Central memory CD8-positive, alpha-beta T cell (primary cell): ENCODE measurements around the gene LNX2.
A peak's percentile ranks its signal among the peaks of the same experiment; 100 is the strongest.

Experiments
- ATAC-seq: fragments of 150-1000 bp; cut with Tn5 transposase; replicated peaks from 2 replicates; pipeline ENCODE4 v1.10.0; 2022; ENCODE audit warnings: mild to moderate bottlenecking, moderate FRiP score, moderate number of reproducible peaks; ENCODE audit not compliant: poor library complexity, severe bottlenecking; ENCODE audit errors: extremely low read depth
- DNase-seq, 2 donors: peaks; one replicate each; pipeline ENCODE4 v3.0.0; 2021; ENCODE audit warnings: low spot score in 2 of 2
- H3K27ac Mint-ChIP-seq: one replicate; pipeline ENCODE4 v1.8.0; 2022; ENCODE audit warnings: low read depth, mild to moderate bottlenecking, moderate library complexity, mixed read lengths
- H3K27me3 Mint-ChIP-seq: one replicate; pipeline ENCODE4 v1.8.0; 2022; ENCODE audit warnings: mixed read lengths
- H3K36me3 Mint-ChIP-seq: one replicate; pipeline ENCODE4 v1.8.0; 2022; ENCODE audit warnings: mild to moderate bottlenecking, moderate library complexity, mixed read lengths; ENCODE audit not compliant: insufficient read depth
- H3K4me1 Mint-ChIP-seq: one replicate; pipeline ENCODE4 v1.8.0; 2022; ENCODE audit warnings: mixed read lengths
- H3K4me3 Mint-ChIP-seq: one replicate; pipeline ENCODE4 v1.8.0; 2022; ENCODE audit warnings: mild to moderate bottlenecking, moderate library complexity, mixed read lengths
- H3K9me3 Mint-ChIP-seq: one replicate; pipeline ENCODE4 v1.8.0; 2022; ENCODE audit warnings: mixed read lengths

The LNX2 gene

GRCh38 chr13:27654816-27655215 lies 34.5 kb upstream of the LNX2 start:
- Mint-ChIP-seq H3K27me3 (no peaks in the 10 kb centered on the region), H3K27ac (no peak overlapping the region), H3K36me3 (peaks cover 11% of the 10 kb centered on the region), H3K4me1 (peaks cover 6% of the 10 kb centered on the region), H3K4me3 (no peak overlapping the region), H3K9me3 (no peaks in the 10 kb centered on the region)
- DNase-seq (no peak), ATAC-seq (no peak)

GRCh38 chr13:27654059-27654458 lies 33.7 kb upstream of the LNX2 start:
- H3K27me3 Mint-ChIP-seq: no peaks in the 10 kb centered on the region
- ATAC-seq: no peak
- no peak for DNase-seq
- H3K27ac Mint-ChIP-seq: no peak overlapping the region
- H3K36me3 Mint-ChIP-seq: peaks cover 15% of the 10 kb centered on the region
- H3K9me3 Mint-ChIP-seq: no peaks in the 10 kb centered on the region
- H3K4me1 Mint-ChIP-seq: peaks cover 6% of the 10 kb centered on the region
- H3K4me3 Mint-ChIP-seq: no peak overlapping the region

DNA sequence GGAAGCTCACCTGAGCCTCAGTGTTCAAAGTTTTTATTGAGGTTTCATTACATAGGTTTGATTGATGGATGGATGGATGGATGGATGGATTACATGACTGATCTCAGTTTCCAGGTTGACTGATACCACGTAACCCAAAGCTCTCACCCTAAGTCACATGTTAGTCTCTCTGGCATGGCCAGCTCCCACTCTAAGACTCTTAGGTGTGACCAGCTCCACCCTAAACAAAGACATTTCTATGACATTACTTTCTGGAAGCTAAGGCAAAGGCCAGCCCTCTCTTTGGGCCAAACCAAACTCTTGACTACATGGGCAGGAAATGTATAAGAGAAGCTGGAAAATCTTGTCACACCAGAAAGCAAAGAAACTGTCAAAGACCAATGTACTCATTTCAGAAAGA lies 30.0 kb upstream of the LNX2 start:
- H3K27me3 Mint-ChIP-seq: no peaks in the 10 kb centered on the region
- H3K27ac Mint-ChIP-seq: no peak overlapping the region
- H3K9me3 Mint-ChIP-seq: no peaks in the 10 kb centered on the region
- H3K36me3 Mint-ChIP-seq: peaks cover 17% of the 10 kb centered on the region
- DNase-seq: no peak
- no peak for ATAC-seq
- no peak overlapping the region for H3K4me3 Mint-ChIP-seq
- H3K4me1 Mint-ChIP-seq: peaks cover 8% of the 10 kb centered on the region

DNA sequence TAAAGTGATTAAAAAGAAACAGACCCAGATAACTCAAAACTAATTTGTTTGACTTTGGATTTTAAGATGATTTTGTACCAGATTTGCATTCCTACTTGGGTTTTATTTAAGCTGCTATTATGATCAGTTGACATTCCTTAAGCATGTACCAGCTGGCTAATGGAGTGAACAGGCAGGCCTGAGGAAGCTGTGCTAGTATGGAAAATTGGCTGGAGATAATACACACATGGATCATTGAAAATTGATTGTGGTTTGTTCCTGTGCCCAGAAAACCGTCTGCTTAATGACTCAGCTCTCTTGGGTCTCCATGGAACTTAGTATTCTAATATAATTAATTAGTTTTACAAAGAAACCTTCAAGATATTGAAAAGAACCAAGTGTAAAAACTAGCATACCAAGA lies 24.0 kb upstream of the LNX2 start:
- H3K4me1 Mint-ChIP-seq: peaks cover 43% of the 10 kb centered on the region
- H3K27ac Mint-ChIP-seq: no peak overlapping the region
- no peaks in the 10 kb centered on the region for H3K9me3 Mint-ChIP-seq
- H3K4me3 Mint-ChIP-seq: no peak overlapping the region
- H3K27me3 Mint-ChIP-seq: no peaks in the 10 kb centered on the region
- no peak for ATAC-seq
- H3K36me3 Mint-ChIP-seq: peaks cover 9% of the 10 kb centered on the region
- no peak for DNase-seq

DNA sequence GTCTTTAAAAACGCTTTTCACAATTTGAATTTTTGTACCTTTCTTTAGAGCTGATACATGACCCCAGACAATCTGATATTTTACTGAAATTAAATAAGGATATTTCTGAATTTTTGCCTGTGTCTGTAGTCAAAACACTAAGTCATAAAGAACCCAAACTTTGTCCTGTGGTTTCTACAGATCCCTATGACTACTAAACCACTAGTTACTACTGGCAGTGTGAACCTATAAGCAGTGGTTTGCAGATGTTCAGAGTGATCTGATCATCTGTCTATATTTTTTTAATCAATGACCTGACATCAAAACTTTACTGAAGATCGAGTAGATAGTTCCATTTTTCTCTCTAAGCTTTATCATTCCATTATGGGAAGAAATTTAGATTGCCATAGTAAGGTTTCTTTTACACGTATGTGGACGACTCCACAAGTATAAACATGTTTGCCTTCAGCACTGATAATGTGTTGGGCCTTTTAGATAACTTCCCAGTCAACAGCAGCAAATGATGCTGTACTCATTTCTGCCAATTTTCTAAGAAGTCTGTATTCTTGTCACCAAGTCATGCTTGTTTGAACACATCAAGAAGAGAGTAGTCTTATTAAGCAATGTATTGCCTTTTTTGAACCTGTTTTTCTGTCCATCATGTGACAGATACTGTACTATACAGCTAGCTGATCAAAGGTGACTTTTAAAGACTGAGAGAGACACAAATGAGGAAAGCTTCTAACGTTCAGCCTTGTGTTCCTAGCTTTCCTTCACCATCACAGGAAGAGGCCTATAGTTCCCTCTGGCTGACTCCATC lies 23.2 kb upstream of the LNX2 start:
- H3K4me3 Mint-ChIP-seq: no peak overlapping the region
- ATAC-seq: no peak
- no peaks in the 10 kb centered on the region for H3K27me3 Mint-ChIP-seq
- peaks cover 6% of the 10 kb centered on the region for H3K36me3 Mint-ChIP-seq
- DNase-seq: no peak
- H3K9me3 Mint-ChIP-seq: no peaks in the 10 kb centered on the region
- peak overlapping the region; percentile 47 for H3K27ac Mint-ChIP-seq
- H3K4me1 Mint-ChIP-seq: peaks cover 51% of the 10 kb centered on the region

- no peak overlapping the region for H3K4me3 Mint-ChIP-seq
- ATAC-seq: no peak
- H3K4me1 Mint-ChIP-seq: peaks cover 62% of the 10 kb centered on the region
- H3K36me3 Mint-ChIP-seq: peaks cover 6% of the 10 kb centered on the region
- DNase-seq: no peak
- peak overlapping the region; percentile 47 for H3K27ac Mint-ChIP-seq
- H3K9me3 Mint-ChIP-seq: no peaks in the 10 kb centered on the region
- H3K27me3 Mint-ChIP-seq: no peaks in the 10 kb centered on the region
Observed at GRCh38 chr13:27641711-27642502, 21.6 kb upstream of the LNX2 start.

DNA sequence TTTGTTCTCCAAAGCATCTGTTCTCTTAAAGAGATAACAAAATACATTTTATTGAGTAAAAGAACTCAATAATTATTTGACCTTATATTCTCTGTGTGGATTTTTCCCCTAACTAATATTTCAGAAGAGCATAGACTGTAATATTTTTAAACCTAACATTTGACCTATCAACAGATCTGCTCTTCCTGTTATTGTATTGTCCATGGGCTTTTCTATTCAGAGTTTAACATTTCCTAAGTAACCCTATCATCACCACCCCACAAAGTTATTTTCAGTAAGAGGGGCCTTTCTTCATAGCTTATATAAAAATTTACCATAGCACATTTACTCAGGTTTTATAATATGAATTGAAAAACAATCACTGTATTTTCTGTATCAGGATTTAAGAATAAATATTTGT lies 18.9 kb upstream of the LNX2 start:
- Mint-ChIP-seq H3K4me3 (no peak overlapping the region), H3K4me1 (peaks cover 59% of the 10 kb centered on the region), H3K27me3 (no peaks in the 10 kb centered on the region), H3K27ac (no peak overlapping the region), H3K9me3 (no peaks in the 10 kb centered on the region), H3K36me3 (peaks cover 6% of the 10 kb centered on the region)
- DNase-seq (no peak), ATAC-seq (no peak)

DNA sequence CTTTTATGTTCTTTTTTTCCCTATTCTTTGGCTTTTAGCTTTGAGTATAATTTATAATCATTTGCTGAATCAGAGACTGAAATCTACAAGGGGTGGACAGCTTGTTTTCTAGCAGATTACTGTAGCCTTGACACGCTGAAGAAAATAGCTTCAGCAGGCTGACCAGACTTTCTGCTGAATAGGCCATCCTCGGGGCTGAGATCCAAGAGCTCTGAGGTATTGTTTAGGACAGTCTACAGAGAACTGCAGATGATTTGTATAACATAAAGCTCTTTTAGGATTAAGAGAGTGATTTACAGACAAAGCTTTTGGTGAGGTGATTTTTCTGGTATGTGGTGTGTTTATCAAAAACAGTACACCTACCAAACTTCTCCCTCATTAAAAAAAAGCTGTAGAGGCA lies 18.2 kb upstream of the LNX2 start:
- H3K4me3 Mint-ChIP-seq: no peak overlapping the region
- ATAC-seq: no peak

GRCh38 chr13:27638001-27638400 lies 17.7 kb upstream of the LNX2 start:
- ATAC-seq (no peak), DNase-seq (no peak)
- H3K9me3 Mint-ChIP-seq: no peaks in the 10 kb centered on the region
- no peak overlapping the region for H3K4me3 Mint-ChIP-seq
- no peak overlapping the region for H3K27ac Mint-ChIP-seq
- peaks cover 51% of the 10 kb centered on the region for H3K4me1 Mint-ChIP-seq
- peaks cover 7% of the 10 kb centered on the region for H3K36me3 Mint-ChIP-seq
- H3K27me3 Mint-ChIP-seq: no peaks in the 10 kb centered on the region

More for the DNA sequence above, 18.2 kb upstream of the LNX2 start:
- H3K36me3 Mint-ChIP-seq: peaks cover 7% of the 10 kb centered on the region
- no peaks in the 10 kb centered on the region for H3K9me3 Mint-ChIP-seq
- no peaks in the 10 kb centered on the region for H3K27me3 Mint-ChIP-seq
- H3K27ac Mint-ChIP-seq: no peak overlapping the region
- no peak for DNase-seq
- peaks cover 56% of the 10 kb centered on the region for H3K4me1 Mint-ChIP-seq

- Mint-ChIP-seq H3K4me3 (no peak overlapping the region), H3K9me3 (no peaks in the 10 kb centered on the region), H3K27me3 (no peaks in the 10 kb centered on the region), H3K4me1 (peaks cover 45% of the 10 kb centered on the region), H3K27ac (no peak overlapping the region), H3K36me3 (peaks cover 5% of the 10 kb centered on the region)
- ATAC-seq (no peak), DNase-seq (no peak)
Observed at GRCh38 chr13:27637289-27637626, 16.9 kb upstream of the LNX2 start.

GRCh38 chr13:27636589-27637288 lies 16.4 kb upstream of the LNX2 start:
- no peak for ATAC-seq
- peaks cover 6% of the 10 kb centered on the region for H3K36me3 Mint-ChIP-seq
- peaks cover 48% of the 10 kb centered on the region for H3K4me1 Mint-ChIP-seq
- no peak for DNase-seq
- H3K27me3 Mint-ChIP-seq: no peaks in the 10 kb centered on the region
- no peak overlapping the region for H3K27ac Mint-ChIP-seq
- H3K4me3 Mint-ChIP-seq: no peak overlapping the region
- H3K9me3 Mint-ChIP-seq: no peaks in the 10 kb centered on the region

DNA sequence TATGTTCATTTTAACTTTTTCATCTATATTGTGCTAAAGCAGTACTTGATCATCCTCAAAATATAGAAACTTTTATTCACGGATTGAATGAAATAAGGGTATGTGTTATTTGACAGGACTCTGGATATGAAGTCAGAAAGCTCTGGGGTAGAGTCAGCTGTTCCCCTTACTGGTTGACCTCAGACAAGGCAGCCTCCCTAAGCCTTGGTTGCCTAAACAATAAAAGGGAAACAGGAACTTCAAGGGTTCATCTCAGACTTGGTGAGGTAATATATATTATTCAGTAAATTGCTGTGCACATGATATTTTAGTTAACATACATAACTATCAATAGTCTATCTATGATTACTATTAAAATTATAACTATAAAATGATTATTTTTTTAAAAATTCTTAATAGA lies 14.9 kb upstream of the LNX2 start:
- no peaks in the 10 kb centered on the region for H3K27me3 Mint-ChIP-seq
- peaks cover 6% of the 10 kb centered on the region for H3K36me3 Mint-ChIP-seq
- DNase-seq (no peak), ATAC-seq (no peak)
- H3K27ac Mint-ChIP-seq: no peak overlapping the region
- H3K9me3 Mint-ChIP-seq: no peaks in the 10 kb centered on the region
- H3K4me3 Mint-ChIP-seq: no peak overlapping the region
- peaks cover 56% of the 10 kb centered on the region for H3K4me1 Mint-ChIP-seq

- H3K4me1 Mint-ChIP-seq: peaks cover 53% of the 10 kb centered on the region
- H3K27ac Mint-ChIP-seq: no peak overlapping the region
- no peaks in the 10 kb centered on the region for H3K27me3 Mint-ChIP-seq
- H3K9me3 Mint-ChIP-seq: no peaks in the 10 kb centered on the region
- ATAC-seq (no peak), DNase-seq (no peak)
- H3K4me3 Mint-ChIP-seq: no peak overlapping the region
- peaks cover 8% of the 10 kb centered on the region for H3K36me3 Mint-ChIP-seq
Observed at GRCh38 chr13:27634791-27635190, 14.5 kb upstream of the LNX2 start.
